Loucy (cell line): ENCODE data around the gene KLC1.

Experiments used
- H2AFZ ChIP-seq: fragments of 200-600 bp; sonication (generic); 2 replicates; pipeline ENCODE4 v1.6.0; 2016; ENCODE audit warnings: antibody characterized with exemption, mild to moderate bottlenecking, low read length, moderate library complexity
- H3F3A ChIP-seq: fragments of 200-600 bp; 2 replicates; pipeline ENCODE4 v1.6.0; 2016; ENCODE audit warnings: antibody characterized with exemption, low read depth, mild to moderate bottlenecking
- H3K27me3 ChIP-seq: fragments of 200-600 bp; sonication (generic); 2 replicates; pipeline ENCODE4 v1.6.1; 2014; ENCODE audit warnings: low read length, mild to moderate bottlenecking; ENCODE audit not compliant: insufficient read depth, poor library complexity, severe bottlenecking
- H3K36me3 ChIP-seq: fragments of 200-600 bp; sonication (generic); 2 replicates; pipeline ENCODE4 v1.6.1; 2016; ENCODE audit warnings: low read length; ENCODE audit not compliant: insufficient read depth
- H3K4me1 ChIP-seq: fragments of 200-600 bp; sonication (generic); 2 replicates; pipeline ENCODE4 v1.5.1; 2014; ENCODE audit warnings: low read length, mild to moderate bottlenecking; ENCODE audit not compliant: insufficient read depth, poor library complexity, severe bottlenecking
- H3K4me2 ChIP-seq: fragments of 200-600 bp; sonication (generic); 2 replicates; pipeline ENCODE4 v1.6.0; 2014; ENCODE audit warnings: antibody characterized with exemption, low read length, low read depth, mild to moderate bottlenecking; ENCODE audit not compliant: poor library complexity, severe bottlenecking
- H3K4me3 ChIP-seq: fragments of 200-600 bp; sonication (generic); 2 replicates; pipeline ENCODE4 v1.5.1; 2014; ENCODE audit warnings: low read length, mild to moderate bottlenecking, mixed read lengths; ENCODE audit not compliant: poor library complexity, severe bottlenecking
- H3K79me2 ChIP-seq: fragments of 200-600 bp; sonication (generic); 2 replicates; pipeline ENCODE4 v1.6.1; 2014; ENCODE audit warnings: low read length; ENCODE audit not compliant: insufficient read depth
- H3K9ac ChIP-seq: fragments of 200-600 bp; sonication (generic); 2 replicates; pipeline ENCODE4 v1.6.0; 2014; ENCODE audit warnings: mild to moderate bottlenecking, low read depth, low read length, moderate library complexity; ENCODE audit not compliant: poor library complexity, severe bottlenecking
- H3K9me2 ChIP-seq: fragments of 200-600 bp; sonication (generic); replicated peaks from 2 replicates; pipeline ENCODE4 v1.6.1; 2016; ENCODE audit warnings: low read depth, low read length, mixed read lengths
- H3K9me3 ChIP-seq: fragments of 200-600 bp; sonication (generic); 2 replicates; pipeline ENCODE4 v1.6.1; 2014; ENCODE audit warnings: mild to moderate bottlenecking, antibody characterized with exemption, low read length, low read depth; ENCODE audit not compliant: insufficient read depth
- H4K20me1 ChIP-seq: fragments of 200-600 bp; sonication (generic); 2 replicates; pipeline ENCODE4 v1.6.0; 2014; ENCODE audit warnings: antibody characterized with exemption, low read length, mild to moderate bottlenecking; ENCODE audit not compliant: insufficient read depth, poor library complexity, severe bottlenecking
- CTCF ChIP-seq: fragments of 200-600 bp; sonication (generic); conservative IDR thresholded peaks from 2 replicates; pipeline ENCODE4 v1.5.1; 2014; ENCODE audit warnings: mild to moderate bottlenecking, antibody characterized with exemption, low read length
- EZH2phosphoT487 ChIP-seq: fragments of 200-600 bp; IDR thresholded peaks from 2 replicates; pipeline ENCODE4 v1.6.1; 2018; ENCODE audit warnings: antibody characterized with exemption, mild to moderate bottlenecking, moderate library complexity, borderline replicate concordance

KLC1 gene

GRCh38 chr14:103630364-103631108 is 1.5 kb downstream of the KLC1 start:
- Histone ChIP-seq H4K20me1 (peaks cover 53% of the 10 kb centered on the region), H3K79me2 (peaks cover 61% of the 10 kb centered on the region), H3K4me2 (peak overlapping the region; percentile 97), H3K27me3 (peaks cover 5% of the 10 kb centered on the region), H3K9ac (peak overlapping the region; percentile 98), H3K9me3 (no peaks in the 10 kb centered on the region), H3K4me1 (peaks cover 58% of the 10 kb centered on the region), H3K36me3 (no peaks in the 10 kb centered on the region), H3K4me3 (peak overlapping the region; percentile 93), H2AFZ (no peak overlapping the region), H3F3A (0 out of 2 replicates have a peak, but pooled peaks cover 6% of the 10 kb centered on the region), H3K9me2 (no peaks in the 10 kb centered on the region)
- TF ChIP-seq CTCF (no peak), EZH2phosphoT487 (no peak)

- no peaks in the 10 kb centered on the region for H3F3A ChIP-seq
- no peak overlapping the region for H3K4me3 ChIP-seq
- H3K27me3 ChIP-seq = peaks cover 5% of the 10 kb centered on the region
- H3K79me2 ChIP-seq = peaks cover 90% of the 10 kb centered on the region
- H3K9ac ChIP-seq = no peak overlapping the region
- H3K9me3 ChIP-seq = no peaks in the 10 kb centered on the region
- H3K4me2 ChIP-seq = peak overlapping the region; percentile 46
- peaks cover 8% of the 10 kb centered on the region; the same call in 1 of the 2 replicates for H3K36me3 ChIP-seq
- peaks cover 76% of the 10 kb centered on the region for H4K20me1 ChIP-seq
- no peak overlapping the region for H2AFZ ChIP-seq
- no peaks in the 10 kb centered on the region for H3K9me2 ChIP-seq
- TF ChIP-seq EZH2phosphoT487 (no peak), CTCF (no peak)
- peaks cover 48% of the 10 kb centered on the region for H3K4me1 ChIP-seq
These were observed 4.4 kb downstream of the KLC1 start for GRCh38 chr14:103633391-103633790.

- H4K20me1 ChIP-seq = peaks cover 82% of the 10 kb centered on the region
- TF ChIP-seq EZH2phosphoT487 (no peak), CTCF (no peak)
- H3K4me2 ChIP-seq = peak overlapping the region; percentile 60
- H3F3A ChIP-seq = no peaks in the 10 kb centered on the region
- peak overlapping the region; percentile 9 for H3K4me3 ChIP-seq
- no peaks in the 10 kb centered on the region for H3K9me2 ChIP-seq
- no peak overlapping the region for H3K9ac ChIP-seq
- no peaks in the 10 kb centered on the region for H3K9me3 ChIP-seq
- peaks cover 97% of the 10 kb centered on the region for H3K79me2 ChIP-seq
- peaks cover 13% of the 10 kb centered on the region; the same call in 1 of the 2 replicates for H3K36me3 ChIP-seq
- no peak overlapping the region for H2AFZ ChIP-seq
- peaks cover 5% of the 10 kb centered on the region for H3K27me3 ChIP-seq
- H3K4me1 ChIP-seq = peaks cover 44% of the 10 kb centered on the region
These were observed 5.1 kb downstream of the KLC1 start for GRCh38 chr14:103634156-103634555.
